Measurements from ENCODE around the gene NELL1. TPM values are rescaled to one million over a fixed set of nuclear protein-coding genes. Genes with fewer than 3 reads are reported as not detected.

The NELL1 gene
- total RNA-seq, 4 donors from 2014 or later, result not detected

DNA sequence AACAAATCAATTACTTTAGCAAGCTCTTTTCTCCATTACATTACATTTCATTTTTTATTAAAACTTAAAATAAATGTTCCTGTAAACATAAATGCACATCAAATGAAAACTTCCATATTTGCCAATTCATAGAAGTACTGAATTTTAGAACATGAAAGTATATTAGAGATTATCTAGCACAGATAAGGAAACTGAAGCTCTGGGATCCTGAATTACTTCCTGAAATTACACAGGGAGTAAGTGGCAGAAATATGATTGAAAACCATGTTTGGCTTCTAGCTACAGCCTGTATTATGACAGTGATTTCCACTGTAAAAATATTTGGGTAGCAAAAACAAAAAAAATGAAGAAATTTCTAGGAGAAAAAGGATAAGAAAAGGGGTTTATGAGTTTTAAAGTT is 387.3 kb downstream of the NELL1 start:
- intact Hi-C loops (cut with DNase I; ENCODE audit: low total_unique reads) (no loop called here), in situ Hi-C loops (cut with MboI; ENCODE audit: low sequenced_read_pairs in 4 of 4) (no loop called here)
- Histone ChIP-seq H3K4me3 (no peak overlapping the region), H3K27me3 (no peaks in the 10 kb centered on the region), H3K9me3 (no peaks in the 10 kb centered on the region), H3K27ac (no peak overlapping the region), H3K36me3 (no peaks in the 10 kb centered on the region), H3K4me1 (no peaks in the 10 kb centered on the region)
- ATAC-seq, result no peak
- TF ChIP-seq POLR2A (IDR thresholded peaks at IDR 0.05), result no peak
- TF ChIP-seq, protein P1, sequence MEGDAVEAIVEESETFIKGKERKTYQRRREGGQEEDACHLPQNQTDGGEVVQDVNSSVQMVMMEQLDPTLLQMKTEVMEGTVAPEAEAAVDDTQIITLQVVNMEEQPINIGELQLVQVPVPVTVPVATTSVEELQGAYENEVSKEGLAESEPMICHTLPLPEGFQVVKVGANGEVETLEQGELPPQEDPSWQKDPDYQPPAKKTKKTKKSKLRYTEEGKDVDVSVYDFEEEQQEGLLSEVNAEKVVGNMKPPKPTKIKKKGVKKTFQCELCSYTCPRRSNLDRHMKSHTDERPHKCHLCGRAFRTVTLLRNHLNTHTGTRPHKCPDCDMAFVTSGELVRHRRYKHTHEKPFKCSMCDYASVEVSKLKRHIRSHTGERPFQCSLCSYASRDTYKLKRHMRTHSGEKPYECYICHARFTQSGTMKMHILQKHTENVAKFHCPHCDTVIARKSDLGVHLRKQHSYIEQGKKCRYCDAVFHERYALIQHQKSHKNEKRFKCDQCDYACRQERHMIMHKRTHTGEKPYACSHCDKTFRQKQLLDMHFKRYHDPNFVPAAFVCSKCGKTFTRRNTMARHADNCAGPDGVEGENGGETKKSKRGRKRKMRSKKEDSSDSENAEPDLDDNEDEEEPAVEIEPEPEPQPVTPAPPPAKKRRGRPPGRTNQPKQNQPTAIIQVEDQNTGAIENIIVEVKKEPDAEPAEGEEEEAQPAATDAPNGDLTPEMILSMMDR (IDR thresholded peaks at IDR 0.05 in 4 of 5, conservative IDR thresholded peaks at IDR 0.05 in 1 of 5), result no peak
- no peak for DNase-seq

DNA sequence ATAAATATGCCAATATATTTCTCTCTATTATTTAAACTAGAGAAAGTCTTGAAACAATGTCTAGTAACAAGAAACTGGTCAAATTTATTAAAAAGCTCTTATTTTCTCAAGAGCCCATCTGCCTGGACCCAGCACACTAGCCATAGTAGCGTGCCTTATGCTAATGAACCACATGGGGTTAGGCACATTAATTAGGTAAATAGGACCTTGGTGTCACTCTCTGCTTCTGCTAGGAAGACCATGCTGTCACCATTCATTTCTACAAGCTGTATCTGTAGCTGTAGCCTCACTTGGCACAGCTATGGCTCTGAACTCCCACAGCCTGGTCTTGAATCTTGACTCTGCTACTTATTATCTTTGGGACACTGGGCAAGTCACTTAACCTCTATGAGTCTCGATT is 390.5 kb downstream of the NELL1 start:
- DNase-seq (no peak), ATAC-seq (no peak)
- no peaks in the 10 kb centered on the region for H3K9me3 ChIP-seq
- H3K27me3 ChIP-seq, result no peaks in the 10 kb centered on the region
- H3K4me1 ChIP-seq, result no peaks in the 10 kb centered on the region
- H3K36me3 ChIP-seq, result no peaks in the 10 kb centered on the region
- no peak overlapping the region for H3K4me3 ChIP-seq
- intact Hi-C loops (cut with DNase I; ENCODE audit: low total_unique reads), result no loop called here
- in situ Hi-C loops (cut with MboI; ENCODE audit: low sequenced_read_pairs in 4 of 4), result no loop called here
- H3K27ac ChIP-seq, result no peak overlapping the region
- TF ChIP-seq POLR2A (IDR thresholded peaks at IDR 0.05), result no peak
- TF ChIP-seq, protein P1 (IDR thresholded peaks at IDR 0.05 in 4 of 5, conservative IDR thresholded peaks at IDR 0.05 in 1 of 5), result no peak

DNA sequence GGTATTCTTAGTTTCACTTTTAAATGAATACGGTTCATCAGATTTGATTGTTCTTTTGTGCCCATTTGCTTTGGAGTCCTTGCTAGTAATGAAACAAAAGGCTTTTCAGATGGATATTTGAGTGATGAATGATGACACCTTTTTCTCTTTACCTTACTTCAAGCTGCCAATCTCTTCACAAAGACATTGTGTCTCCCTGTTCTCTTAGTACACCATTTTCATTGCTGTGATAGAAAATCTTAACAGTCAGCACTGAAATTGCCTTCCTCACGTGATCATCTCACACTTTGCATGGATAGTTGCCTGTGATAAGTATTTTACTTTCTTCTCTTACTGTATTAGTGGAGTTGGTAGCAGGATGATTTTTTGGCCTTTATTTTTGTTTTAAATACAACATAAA is 396.6 kb downstream of the NELL1 start:
- Histone ChIP-seq H3K27ac (no peak overlapping the region), H3K9me3 (no peaks in the 10 kb centered on the region), H3K27me3 (no peaks in the 10 kb centered on the region), H3K4me3 (no peak overlapping the region), H3K36me3 (no peaks in the 10 kb centered on the region), H3K4me1 (no peaks in the 10 kb centered on the region)
- intact Hi-C loops (cut with DNase I; ENCODE audit: low total_unique reads), result no loop called here
- in situ Hi-C loops (cut with MboI; ENCODE audit: low sequenced_read_pairs in 4 of 4), result no loop called here
- TF ChIP-seq POLR2A (IDR thresholded peaks at IDR 0.05), result no peak
- TF ChIP-seq, protein P1 (IDR thresholded peaks at IDR 0.05 in 4 of 5, conservative IDR thresholded peaks at IDR 0.05 in 1 of 5), result no peak
- DNase-seq, result no peak
- no peak for ATAC-seq

DNA sequence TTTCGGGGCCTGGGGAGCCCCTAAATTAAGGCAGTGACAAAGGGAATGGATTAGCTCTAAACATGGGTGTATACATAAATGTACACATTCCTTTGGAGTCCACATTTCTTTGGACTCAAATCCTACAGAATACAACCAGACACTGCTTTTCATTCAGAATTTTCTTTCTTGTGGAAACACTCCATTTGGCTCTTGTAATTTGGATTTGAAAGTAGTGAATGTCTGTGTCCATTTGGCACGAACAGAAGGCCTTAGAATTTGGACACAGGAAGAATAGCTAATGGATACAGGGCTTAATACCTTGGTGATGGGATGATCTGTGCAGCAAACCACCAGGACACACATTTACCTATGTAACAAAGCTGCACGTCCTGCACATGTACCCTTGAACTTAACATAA is 399.5 kb downstream of the NELL1 start:
- H3K36me3 ChIP-seq, result no peaks in the 10 kb centered on the region
- H3K27me3 ChIP-seq, result no peaks in the 10 kb centered on the region
- no peak for ATAC-seq
- no peaks in the 10 kb centered on the region for H3K4me1 ChIP-seq
- H3K9me3 ChIP-seq, result no peaks in the 10 kb centered on the region
- in situ Hi-C loops (cut with MboI; ENCODE audit: low sequenced_read_pairs in 4 of 4) (no loop called here), intact Hi-C loops (cut with DNase I; ENCODE audit: low total_unique reads) (no loop called here)
- TF ChIP-seq, protein P1 (IDR thresholded peaks at IDR 0.05 in 4 of 5, conservative IDR thresholded peaks at IDR 0.05 in 1 of 5), result no peak
- no peak for TF ChIP-seq POLR2A (IDR thresholded peaks at IDR 0.05)
- DNase-seq, result no peak
- no peak overlapping the region for H3K27ac ChIP-seq
- H3K4me3 ChIP-seq, result no peak overlapping the region

DNA sequence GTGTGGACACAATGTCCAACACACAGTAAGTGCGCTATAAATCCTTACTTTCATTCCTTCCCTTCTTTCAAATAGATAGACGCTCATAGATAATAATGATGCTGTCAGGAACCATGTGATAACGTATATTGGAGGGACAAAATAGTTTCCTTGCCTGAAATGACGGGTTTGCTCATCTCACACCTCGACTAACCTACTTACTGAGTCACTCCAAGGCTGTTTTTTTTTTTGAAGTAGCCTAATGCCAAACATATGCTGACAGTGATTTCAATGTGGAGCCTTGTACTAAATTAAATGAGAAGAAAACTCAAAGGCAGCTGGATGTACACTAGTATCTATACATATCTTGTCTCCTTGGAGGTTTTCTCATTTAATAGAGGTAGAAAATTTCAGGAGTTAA is 400.5 kb downstream of the NELL1 start:
- in situ Hi-C loops (cut with MboI; ENCODE audit: low sequenced_read_pairs in 4 of 4) (no loop called here), intact Hi-C loops (cut with DNase I; ENCODE audit: low total_unique reads) (no loop called here)
- no peaks in the 10 kb centered on the region for H3K27me3 ChIP-seq
- ATAC-seq (no peak), DNase-seq (no peak)
- no peak overlapping the region for H3K4me3 ChIP-seq
- TF ChIP-seq POLR2A (IDR thresholded peaks at IDR 0.05), result no peak
- TF ChIP-seq, protein P1 (IDR thresholded peaks at IDR 0.05 in 4 of 5, conservative IDR thresholded peaks at IDR 0.05 in 1 of 5), result no peak
- H3K27ac ChIP-seq, result no peak overlapping the region
- H3K36me3 ChIP-seq, result no peaks in the 10 kb centered on the region
- no peaks in the 10 kb centered on the region for H3K9me3 ChIP-seq
- no peaks in the 10 kb centered on the region for H3K4me1 ChIP-seq
